Lower leg skin (tissue), 3 donors: ENCODE measurements around the gene TWIST2.

Source experiments
- CTCF ChIP-seq, 3 donors: fragments of 450-650 bp; IDR thresholded peaks; one replicate each; pipeline ENCODE4 v1.5.1; 2016; ENCODE audit warnings: antibody characterized with exemption in 3 of 3, mild to moderate bottlenecking in 3 of 3, moderate library complexity in 2 of 3
- POLR2A ChIP-seq, 2 donors: fragments of 450-650 bp; IDR thresholded peaks; one replicate each; pipeline ENCODE4 v1.6.1; 2016 to 2017; ENCODE audit warnings: antibody characterized with exemption in 2 of 2, mild to moderate bottlenecking in 1 of 2, moderate library complexity in 1 of 2

GRCh38 chr2:238831177-238831576, 16.7 kb upstream of the TWIST2 start:
- no peak for TF ChIP-seq CTCF (IDR thresholded peaks at IDR 0.05)
- no peak for TF ChIP-seq POLR2A (IDR thresholded peaks at IDR 0.05)
